Mesangial cell (primary cell): ENCODE results near the gene PYGB. TPM values are rescaled to one million over a fixed set of nuclear protein-coding genes. Genes with fewer than 3 reads are reported as not detected.

ENCODE experiments used
- total RNA-seq: library from RNA; depleted of rRNA; stranded (reverse); fragments of >200 nt; gene quantifications from 2 replicates; pipeline ENCODE4 v1.2.3, GENCODE V29; 2015

PYGB gene
- 229 and 234 TPM in 2 replicates for total RNA-seq

GRCh38 chr20:25247956-25248785, at the start of gene PYGB:
TSS of gene PYGB (plus strand) at chr20:25248085. CDS start at chr20:25248179, 94 bp downstream.

Other genes with a start within 250 kb of the PYGB start
- 4.1 and 8.7 TPM in 2 replicates for gene ACSS1, start 189.9 kb upstream of the PYGB start, total RNA-seq
- not detected in 2 replicates for gene VSX1, start 165.9 kb upstream of the PYGB start, total RNA-seq
- 60.6 and 84.1 TPM in 2 replicates for gene ENTPD6, start 52.4 kb upstream of the PYGB start, total RNA-seq
- 62.9 and 65.0 TPM in 2 replicates for gene ABHD12, start 142.8 kb downstream of the PYGB start, total RNA-seq
- 3.0 and 22.7 TPM in 2 replicates for gene GINS1, start 159.6 kb downstream of the PYGB start, total RNA-seq